Measurements from ENCODE around the gene IRF3.
A peak's percentile ranks its signal among the peaks of the same experiment; 100 is the strongest.

Gene IRF3

GRCh38 chr19:49696865-49697264, 31.2 kb upstream of the IRF3 start:
- no peak for ATAC-seq
- no peak for TF ChIP-seq ZFP3 (CRISPR knock-in tag; IDR thresholded peaks at IDR 0.05)
- TF ChIP-seq ZNF565 (CRISPR knock-in tag; conservative IDR thresholded peaks at IDR 0.05; ENCODE audit: low read depth), result no peak
- TF ChIP-seq ESRRG (CRISPR knock-in tag; IDR thresholded peaks at IDR 0.05), result no peak
- TF ChIP-seq TCF4 (CRISPR knock-in tag; IDR thresholded peaks at IDR 0.05; ENCODE audit: borderline replicate concordance), result no peak
- no peak for TF ChIP-seq ZNF70 (CRISPR knock-in tag; IDR thresholded peaks at IDR 0.05)
- TF ChIP-seq ARNTL (CRISPR knock-in tag; IDR thresholded peaks at IDR 0.05; ENCODE audit: borderline replicate concordance, low read depth), result no peak
- no peak for TF ChIP-seq ISL1 (CRISPR knock-in tag; IDR thresholded peaks at IDR 0.05)
- no peak for TF ChIP-seq CSDC2 (CRISPR knock-in tag; IDR thresholded peaks at IDR 0.05)
- no peak for TF ChIP-seq OSR1 (CRISPR knock-in tag; IDR thresholded peaks at IDR 0.05)
- no peak for TF ChIP-seq POU6F1 (CRISPR knock-in tag; IDR thresholded peaks at IDR 0.05; ENCODE audit: borderline replicate concordance, low read depth)

GRCh38 chr19:49696115-49696514, 30.5 kb upstream of the IRF3 start:
- TF ChIP-seq OSR1 (CRISPR knock-in tag; IDR thresholded peaks at IDR 0.05) (no peak), TSHZ2 (CRISPR knock-in tag; IDR thresholded peaks at IDR 0.05) (no peak), ZFP30 (CRISPR knock-in tag; IDR thresholded peaks at IDR 0.05) (no peak), ESRRG (CRISPR knock-in tag; IDR thresholded peaks at IDR 0.05) (no peak), BACH2 (CRISPR knock-in tag; IDR thresholded peaks at IDR 0.05; ENCODE audit: borderline replicate concordance) (no peak), ARNTL (CRISPR knock-in tag; IDR thresholded peaks at IDR 0.05; ENCODE audit: borderline replicate concordance, low read depth) (no peak), CREB5 (CRISPR knock-in tag; IDR thresholded peaks at IDR 0.05; ENCODE audit: low read depth) (no peak), PATZ1 (CRISPR knock-in tag; IDR thresholded peaks at IDR 0.05; ENCODE audit: borderline replicate concordance) (no peak), POU6F1 (CRISPR knock-in tag; IDR thresholded peaks at IDR 0.05; ENCODE audit: borderline replicate concordance, low read depth) (no peak), ZNF8 (CRISPR knock-in tag; IDR thresholded peaks at IDR 0.05) (no peak), TOX (CRISPR knock-in tag; IDR thresholded peaks at IDR 0.05; ENCODE audit: borderline replicate concordance) (no peak), TCF4 (CRISPR knock-in tag; IDR thresholded peaks at IDR 0.05; ENCODE audit: borderline replicate concordance) (no peak), PPARA (CRISPR knock-in tag; IDR thresholded peaks at IDR 0.05; ENCODE audit: borderline replicate concordance) (no peak)
- ATAC-seq, result no peak

- no peak for TF ChIP-seq POU6F1 (CRISPR knock-in tag; IDR thresholded peaks at IDR 0.05; ENCODE audit: borderline replicate concordance, low read depth)
- no peak for TF ChIP-seq TCF4 (CRISPR knock-in tag; IDR thresholded peaks at IDR 0.05; ENCODE audit: borderline replicate concordance)
- no peak for TF ChIP-seq TSHZ2 (CRISPR knock-in tag; IDR thresholded peaks at IDR 0.05)
- no peak for TF ChIP-seq ISL1 (CRISPR knock-in tag; IDR thresholded peaks at IDR 0.05)
- TF ChIP-seq ESRRG (CRISPR knock-in tag; IDR thresholded peaks at IDR 0.05), result no peak
- no peak for TF ChIP-seq PPARA (CRISPR knock-in tag; IDR thresholded peaks at IDR 0.05; ENCODE audit: borderline replicate concordance)
- TF ChIP-seq GLIS3 (CRISPR knock-in tag; IDR thresholded peaks at IDR 0.05), result no peak
- no peak for TF ChIP-seq PATZ1 (CRISPR knock-in tag; IDR thresholded peaks at IDR 0.05; ENCODE audit: borderline replicate concordance)
- peak; percentile 8; the same call in 1 of the 3 replicates for ATAC-seq
Observed at GRCh38 chr19:49692147-49692506, 26.5 kb upstream of the IRF3 start.

Data from SK-N-SH treated with all-trans-retinoic acid at 6 μM for 48 hours (cell line).